ENCODE results near the gene TNRC6C. TPM values are rescaled to one million over a fixed set of nuclear protein-coding genes. Genes with fewer than 3 reads are reported as not detected.

The TNRC6C gene
- total RNA-seq, 3 donors from 2014 or later: 14.1 to 21.7 (median 21.6) TPM

- H3K9me3 ChIP-seq: no peaks in the 10 kb centered on the region
- no peak overlapping the region for H3K4me3 ChIP-seq
- H3K36me3 ChIP-seq: no peaks in the 10 kb centered on the region
- no peak for TF ChIP-seq POLR2AphosphoS5 (IDR thresholded peaks at IDR 0.05)
- TF ChIP-seq POLR2A (IDR thresholded peaks at IDR 0.05): no peak
- TF ChIP-seq, protein P1, sequence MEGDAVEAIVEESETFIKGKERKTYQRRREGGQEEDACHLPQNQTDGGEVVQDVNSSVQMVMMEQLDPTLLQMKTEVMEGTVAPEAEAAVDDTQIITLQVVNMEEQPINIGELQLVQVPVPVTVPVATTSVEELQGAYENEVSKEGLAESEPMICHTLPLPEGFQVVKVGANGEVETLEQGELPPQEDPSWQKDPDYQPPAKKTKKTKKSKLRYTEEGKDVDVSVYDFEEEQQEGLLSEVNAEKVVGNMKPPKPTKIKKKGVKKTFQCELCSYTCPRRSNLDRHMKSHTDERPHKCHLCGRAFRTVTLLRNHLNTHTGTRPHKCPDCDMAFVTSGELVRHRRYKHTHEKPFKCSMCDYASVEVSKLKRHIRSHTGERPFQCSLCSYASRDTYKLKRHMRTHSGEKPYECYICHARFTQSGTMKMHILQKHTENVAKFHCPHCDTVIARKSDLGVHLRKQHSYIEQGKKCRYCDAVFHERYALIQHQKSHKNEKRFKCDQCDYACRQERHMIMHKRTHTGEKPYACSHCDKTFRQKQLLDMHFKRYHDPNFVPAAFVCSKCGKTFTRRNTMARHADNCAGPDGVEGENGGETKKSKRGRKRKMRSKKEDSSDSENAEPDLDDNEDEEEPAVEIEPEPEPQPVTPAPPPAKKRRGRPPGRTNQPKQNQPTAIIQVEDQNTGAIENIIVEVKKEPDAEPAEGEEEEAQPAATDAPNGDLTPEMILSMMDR (IDR thresholded peaks at IDR 0.05): no peak
- H3K27me3 ChIP-seq: peaks cover 0 to 8% of the 10 kb centered on the region in 2 donors
- intact Hi-C loops (cut with DNase I; ENCODE audit: low total_unique reads): no loop called here
- no peak overlapping the region for H3K27ac ChIP-seq
- H3K4me1 ChIP-seq: no peaks in the 10 kb centered on the region
- DNase-seq (ENCODE audit: low spot score in 2 of 2): no peak
These were observed 30.6 kb upstream of the TNRC6C start for GRCh38 chr17:77927777-77928518.

DNA sequence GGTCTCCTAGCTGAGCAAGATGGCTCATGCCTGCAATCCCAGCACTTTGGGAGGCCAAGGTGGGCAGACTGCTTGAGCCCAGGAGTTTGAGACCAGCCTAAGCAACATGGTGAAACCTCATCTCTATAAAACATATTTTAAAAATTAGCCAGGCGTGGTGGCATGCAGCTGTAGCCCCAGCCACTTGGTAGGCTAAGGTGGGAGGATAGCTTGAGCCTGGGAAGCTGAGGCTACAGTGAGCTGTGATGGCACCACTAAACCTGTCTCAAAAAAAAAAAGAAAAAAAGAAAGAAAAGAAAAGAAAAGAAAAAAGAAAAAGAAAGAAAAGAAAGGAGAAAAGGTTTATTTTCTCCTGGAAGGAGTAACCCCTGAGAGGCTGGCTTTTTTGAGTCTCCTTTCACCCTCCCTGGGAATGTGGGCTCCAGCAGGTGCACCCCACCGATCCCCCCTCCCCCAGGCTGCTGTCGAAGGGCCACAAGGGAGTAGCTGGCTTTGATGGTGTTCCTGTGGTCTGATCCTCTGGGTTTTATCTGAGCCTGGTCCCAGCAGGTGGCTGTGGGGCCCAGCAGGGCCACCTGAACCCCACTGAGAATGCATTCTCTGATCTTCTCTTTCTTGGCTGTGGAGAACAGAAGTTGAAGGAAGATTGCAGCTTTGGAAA, 29.9 kb upstream of the TNRC6C start:
- no peaks in the 10 kb centered on the region for H3K36me3 ChIP-seq
- intact Hi-C loops (cut with DNase I; ENCODE audit: low total_unique reads): no loop called here
- H3K4me3 ChIP-seq: no peak overlapping the region
- TF ChIP-seq, protein P1 (IDR thresholded peaks at IDR 0.05): no peak
- H3K27ac ChIP-seq: no peak overlapping the region
- DNase-seq (ENCODE audit: low spot score in 2 of 2): no peak
- no peaks in the 10 kb centered on the region for H3K9me3 ChIP-seq
- H3K27me3 ChIP-seq: peaks cover 0 to 4% of the 10 kb centered on the region in 2 donors
- no peaks in the 10 kb centered on the region for H3K4me1 ChIP-seq

DNA sequence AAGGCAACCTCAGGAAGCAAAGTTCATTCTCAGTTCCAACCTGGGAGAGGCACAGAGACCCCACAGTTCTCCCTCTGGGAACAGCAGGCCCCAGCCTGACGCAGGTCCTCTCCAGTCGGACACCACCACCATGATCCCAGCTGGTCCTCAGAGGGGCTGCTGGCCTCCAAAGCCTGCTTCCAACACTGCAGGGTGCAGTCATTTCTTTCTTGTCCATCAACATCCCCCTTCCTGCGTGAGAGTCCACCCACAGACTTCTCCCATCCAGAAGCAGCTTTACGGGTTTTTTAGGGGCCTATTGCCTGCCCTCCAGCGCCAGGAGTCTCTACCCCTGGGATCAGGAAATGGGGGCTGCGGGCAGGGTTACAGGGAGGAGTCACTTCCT, 29.3 kb upstream of the TNRC6C start:
- no peak for DNase-seq (ENCODE audit: low spot score in 2 of 2)
- Histone ChIP-seq H3K36me3 (no peaks in the 10 kb centered on the region), H3K4me1 (no peaks in the 10 kb centered on the region), H3K27ac (no peak overlapping the region), H3K9me3 (no peaks in the 10 kb centered on the region), H3K4me3 (no peak overlapping the region), H3K27me3 (no peaks in the 10 kb centered on the region)
- intact Hi-C loops (cut with DNase I; ENCODE audit: low total_unique reads): no loop called here
- no peak for TF ChIP-seq POLR2AphosphoS5 (IDR thresholded peaks at IDR 0.05)
- TF ChIP-seq, protein P1 (IDR thresholded peaks at IDR 0.05): no peak
- TF ChIP-seq POLR2A (IDR thresholded peaks at IDR 0.05): no peak

DNA sequence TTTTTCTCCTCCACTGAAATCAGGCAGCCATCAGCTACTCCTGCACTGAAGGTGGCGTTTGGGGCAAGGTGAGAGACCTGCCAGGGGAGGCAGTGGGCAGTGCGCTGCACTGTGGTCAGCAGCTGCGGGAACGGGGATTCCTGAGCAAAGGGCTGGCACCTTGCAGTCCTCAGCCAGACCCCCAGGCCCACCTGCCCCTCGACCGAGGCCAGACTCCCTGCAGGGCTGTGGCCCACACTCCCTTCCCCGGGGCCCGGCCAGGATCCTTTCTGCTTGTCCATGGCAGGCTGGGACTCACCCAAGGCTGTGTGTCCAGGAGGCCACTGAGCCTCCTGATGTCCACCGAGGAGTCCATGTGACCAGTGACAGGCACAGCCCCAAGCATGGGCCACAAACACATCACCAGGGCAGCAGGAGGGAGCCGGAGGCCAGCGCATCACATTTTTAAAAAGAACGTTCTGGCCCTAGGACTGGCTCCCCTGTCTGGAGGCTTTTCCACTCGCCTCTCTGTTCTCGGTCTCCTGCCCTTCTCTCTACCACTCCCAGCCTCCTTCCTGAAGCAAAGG, 28.5 kb upstream of the TNRC6C start:
- H3K36me3 ChIP-seq: no peaks in the 10 kb centered on the region
- no peaks in the 10 kb centered on the region for H3K27me3 ChIP-seq
- intact Hi-C loops (cut with DNase I; ENCODE audit: low total_unique reads): no loop called here
- H3K9me3 ChIP-seq: no peaks in the 10 kb centered on the region
- no peak overlapping the region for H3K4me3 ChIP-seq
- peak in 1 of 2 donors; percentile 34 for DNase-seq (ENCODE audit: low spot score in 2 of 2)
- H3K4me1 ChIP-seq: no peaks in the 10 kb centered on the region
- TF ChIP-seq POLR2A (IDR thresholded peaks at IDR 0.05) (no peak), POLR2AphosphoS5 (IDR thresholded peaks at IDR 0.05) (no peak)
- TF ChIP-seq, protein P1 (IDR thresholded peaks at IDR 0.05): no peak
- H3K27ac ChIP-seq: no peak overlapping the region

All from breast epithelium (tissue), 4 donors.